Thoracic aorta (tissue), 2 donors: ENCODE measurements around the gene DHX35. TPM values are rescaled to one million over a fixed set of nuclear protein-coding genes. Genes with fewer than 3 reads are reported as not detected.

ENCODE experiments used
- ATAC-seq: fragments of 150-250 bp; one replicate; pipeline ENCODE4 v1.8.0; 2017; ENCODE audit warnings: low read depth; ENCODE audit not compliant: insufficient number of reproducible peaks, low FRiP score
- DNase-seq: peaks from one replicate; pipeline ENCODE4 v3.0.0-alpha.2; 2020; ENCODE audit warnings: low spot score
- H3K27ac ChIP-seq, 2 donors: fragments of 200-600 bp; sonication (generic); 1 replicate in 1 of 2; 2 replicates in 1 of 2; pipeline ENCODE4 v1.5.1; 2016; ENCODE audit warnings: mild to moderate bottlenecking in 2 of 2, moderate library complexity in 2 of 2
- H3K27me3 ChIP-seq: fragments of 200-600 bp; sonication (generic); replicated peaks from 2 replicates; pipeline ENCODE4 v1.6.0; 2016; ENCODE audit warnings: mild to moderate bottlenecking; ENCODE audit not compliant: insufficient read depth
- H3K36me3 ChIP-seq: fragments of 200-600 bp; sonication (generic); one replicate; pipeline ENCODE4 v1.5.1; 2016
- H3K4me1 ChIP-seq, 2 donors: fragments of 200-600 bp; sonication (generic); 1 replicate in 1 of 2; 2 replicates in 1 of 2; pipeline versions ENCODE4 v1.5.1 to v1.6.0; 2016; ENCODE audit warnings: low read depth in 2 of 2, mild to moderate bottlenecking in 1 of 2; ENCODE audit not compliant: control insufficient read depth in 1 of 2
- H3K4me3 ChIP-seq: fragments of 200-600 bp; sonication (generic); 2 replicates; pipeline ENCODE4 v1.5.1; 2016; ENCODE audit warnings: mild to moderate bottlenecking
- H3K9me3 ChIP-seq: fragments of 200-600 bp; sonication (generic); 2 replicates; pipeline ENCODE4 v1.5.1; 2016
- total RNA-seq, 2 donors: library from RNA; depleted of rRNA; stranded (reverse); fragments of >200 nt; gene quantifications; one replicate each; pipeline versions ENCODE4 v1.1.0 to v1.2.3, GENCODE V29; 2016
- TF ChIP-seq, protein P1 (sequence below): fragments of 200-600 bp; sonication (generic); IDR thresholded peaks from one replicate; pipeline ENCODE4 v1.5.1; 2019; ENCODE audit warnings: antibody characterized with exemption

Gene DHX35
- total RNA-seq, 2 donors from 2014 or later: 17.9 to 23.8 TPM

DNA sequence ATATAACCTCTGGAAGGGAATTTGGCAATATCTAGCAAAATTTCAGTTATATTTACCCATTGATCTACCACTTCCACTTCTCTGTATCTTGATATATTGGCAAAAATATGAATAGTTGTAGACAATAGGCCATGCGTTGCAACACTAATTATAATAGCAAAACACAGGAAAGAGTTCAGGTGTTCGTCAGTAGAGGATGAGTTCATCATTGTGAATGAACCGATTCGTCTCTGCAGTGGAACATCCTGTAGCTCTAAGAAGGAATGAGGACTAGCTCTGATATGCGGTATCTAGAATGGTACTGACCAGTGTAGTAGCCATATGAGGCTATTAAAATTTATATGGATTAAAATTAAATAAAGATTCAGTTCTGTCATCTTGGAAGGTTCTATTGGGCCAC, 27.6 kb upstream of the DHX35 start:
- TF ChIP-seq, protein P1, sequence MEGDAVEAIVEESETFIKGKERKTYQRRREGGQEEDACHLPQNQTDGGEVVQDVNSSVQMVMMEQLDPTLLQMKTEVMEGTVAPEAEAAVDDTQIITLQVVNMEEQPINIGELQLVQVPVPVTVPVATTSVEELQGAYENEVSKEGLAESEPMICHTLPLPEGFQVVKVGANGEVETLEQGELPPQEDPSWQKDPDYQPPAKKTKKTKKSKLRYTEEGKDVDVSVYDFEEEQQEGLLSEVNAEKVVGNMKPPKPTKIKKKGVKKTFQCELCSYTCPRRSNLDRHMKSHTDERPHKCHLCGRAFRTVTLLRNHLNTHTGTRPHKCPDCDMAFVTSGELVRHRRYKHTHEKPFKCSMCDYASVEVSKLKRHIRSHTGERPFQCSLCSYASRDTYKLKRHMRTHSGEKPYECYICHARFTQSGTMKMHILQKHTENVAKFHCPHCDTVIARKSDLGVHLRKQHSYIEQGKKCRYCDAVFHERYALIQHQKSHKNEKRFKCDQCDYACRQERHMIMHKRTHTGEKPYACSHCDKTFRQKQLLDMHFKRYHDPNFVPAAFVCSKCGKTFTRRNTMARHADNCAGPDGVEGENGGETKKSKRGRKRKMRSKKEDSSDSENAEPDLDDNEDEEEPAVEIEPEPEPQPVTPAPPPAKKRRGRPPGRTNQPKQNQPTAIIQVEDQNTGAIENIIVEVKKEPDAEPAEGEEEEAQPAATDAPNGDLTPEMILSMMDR: no peak
- H3K9me3 ChIP-seq: no peaks in the 10 kb centered on the region
- ATAC-seq (no peak), DNase-seq (no peak)
- no peaks in the 10 kb centered on the region for H3K4me1 ChIP-seq
- no peak overlapping the region for H3K4me3 ChIP-seq
- no peaks in the 10 kb centered on the region for H3K36me3 ChIP-seq
- no peaks in the 10 kb centered on the region for H3K27me3 ChIP-seq
- no peak overlapping the region for H3K27ac ChIP-seq

DNA sequence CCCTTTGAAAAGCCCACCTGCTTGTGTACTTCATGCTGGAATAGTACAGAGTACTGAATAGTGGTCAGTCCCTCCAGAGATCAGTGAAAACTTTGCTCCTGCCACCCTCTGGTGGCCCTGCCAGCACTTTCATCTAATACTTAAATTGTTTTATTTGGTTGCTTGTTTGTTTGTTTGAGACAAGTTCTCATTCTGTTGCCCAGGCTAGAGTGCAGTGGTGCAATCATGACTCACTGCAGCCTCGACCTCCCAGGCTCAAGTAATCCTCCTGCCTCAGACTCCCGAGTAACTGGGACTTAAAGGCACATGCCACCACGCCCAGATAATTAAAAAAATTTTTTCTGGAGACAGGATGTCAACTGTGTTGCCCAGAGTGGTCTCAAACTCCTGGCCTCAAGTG, 26.9 kb upstream of the DHX35 start:
- Histone ChIP-seq H3K27ac (no peak overlapping the region), H3K27me3 (no peaks in the 10 kb centered on the region), H3K4me1 (no peaks in the 10 kb centered on the region), H3K9me3 (no peaks in the 10 kb centered on the region), H3K4me3 (no peak overlapping the region), H3K36me3 (no peaks in the 10 kb centered on the region)
- TF ChIP-seq, protein P1: no peak
- ATAC-seq (no peak), DNase-seq (no peak)

DNA sequence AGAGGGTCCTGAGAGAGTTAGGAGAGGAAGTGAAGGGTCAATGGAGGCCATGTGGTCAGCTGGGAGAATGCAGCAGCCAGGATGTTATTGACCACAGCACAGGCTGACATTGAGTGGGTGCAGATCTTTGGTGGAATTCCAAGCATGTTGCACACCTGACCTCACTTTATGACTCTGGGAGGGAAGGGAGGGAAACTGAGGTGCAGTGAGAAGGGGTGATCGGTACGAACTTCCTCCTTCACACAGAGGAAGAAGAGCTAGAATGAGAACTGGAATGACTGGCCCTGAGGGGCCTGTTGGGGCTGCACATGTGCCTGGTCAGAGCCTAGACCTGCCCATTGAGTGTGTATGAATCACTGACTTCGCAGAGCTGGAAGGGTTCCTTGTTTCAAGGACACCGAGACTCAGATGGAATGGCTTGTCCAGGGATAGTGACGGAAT, 26.2 kb upstream of the DHX35 start:
- Histone ChIP-seq H3K36me3 (no peaks in the 10 kb centered on the region), H3K27me3 (no peaks in the 10 kb centered on the region), H3K4me1 (no peaks in the 10 kb centered on the region), H3K27ac (no peak overlapping the region), H3K9me3 (no peaks in the 10 kb centered on the region), H3K4me3 (no peak overlapping the region)
- TF ChIP-seq, protein P1: no peak
- no peak for ATAC-seq
- DNase-seq: no peak

DNA sequence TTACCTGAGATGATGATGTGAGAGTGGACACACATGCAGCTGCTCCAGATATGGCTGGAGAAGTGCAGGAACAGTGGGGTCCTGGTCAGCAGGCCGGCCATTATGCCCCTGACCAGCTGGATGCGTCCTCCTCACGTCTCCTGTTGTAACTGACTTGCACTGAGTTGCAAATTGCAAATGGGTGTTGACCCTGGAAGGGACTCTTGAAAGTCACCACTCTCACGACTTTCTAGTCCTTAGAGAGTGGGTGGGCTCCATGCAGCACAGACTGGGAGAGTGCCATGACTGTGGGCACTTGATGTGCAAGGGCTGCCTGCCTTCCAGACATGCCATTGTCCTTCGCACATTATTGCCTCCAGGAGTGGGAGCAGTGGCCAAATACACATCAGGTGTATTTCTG, 25.1 kb upstream of the DHX35 start:
- no peak for ATAC-seq
- no peaks in the 10 kb centered on the region for H3K36me3 ChIP-seq

DNA sequence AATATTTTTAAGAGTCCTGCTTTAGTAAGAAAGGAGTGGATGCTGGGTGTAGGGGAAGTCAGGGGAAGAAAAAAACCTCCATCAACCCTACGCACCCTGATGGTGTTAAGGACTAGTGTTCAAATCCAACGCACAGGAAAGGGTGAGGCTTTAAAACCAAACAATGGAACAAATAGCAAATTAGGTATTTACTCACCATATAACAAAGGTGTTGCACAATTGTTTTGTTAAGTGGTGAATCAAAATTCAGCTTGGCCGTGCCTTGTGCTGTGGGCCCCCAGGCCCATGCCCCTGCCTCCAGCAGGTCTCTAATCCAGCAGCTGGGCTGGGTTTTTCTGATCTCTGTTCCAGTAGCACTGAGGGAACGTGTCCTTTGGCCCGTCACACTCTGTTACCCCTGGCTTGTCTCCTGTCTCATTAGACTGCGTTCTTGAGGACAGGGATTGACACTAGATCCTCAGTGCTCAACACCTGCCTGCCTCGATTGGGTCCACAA, 24.1 kb upstream of the DHX35 start:
- Histone ChIP-seq H3K36me3 (no peaks in the 10 kb centered on the region), H3K9me3 (no peaks in the 10 kb centered on the region)
- TF ChIP-seq, protein P1: no peak

More for the DNA sequence above, 25.1 kb upstream of the DHX35 start:
- no peaks in the 10 kb centered on the region for H3K9me3 ChIP-seq
- DNase-seq: no peak
- H3K4me3 ChIP-seq: no peak overlapping the region
- TF ChIP-seq, protein P1: no peak
- H3K4me1 ChIP-seq: no peaks in the 10 kb centered on the region
- no peaks in the 10 kb centered on the region for H3K27me3 ChIP-seq
- no peak overlapping the region for H3K27ac ChIP-seq

More for the DNA sequence above, 24.1 kb upstream of the DHX35 start:
- no peak for ATAC-seq
- Histone ChIP-seq H3K4me3 (no peak overlapping the region), H3K4me1 (no peaks in the 10 kb centered on the region), H3K27me3 (no peaks in the 10 kb centered on the region), H3K27ac (no peak overlapping the region)
- DNase-seq: no peak
